HepG2 (cell line): Measurements from ENCODE around the gene CCT3. TPM values are rescaled to one million over a fixed set of nuclear protein-coding genes. Genes with fewer than 3 reads are reported as not detected.

ENCODE experiments used
- HNRNPUL1 ChIP-seq: fragments of 200-400 bp; formaldehyde crosslinking; IDR thresholded peaks from 2 replicates; pipeline ENCODE4 v1.6.1; 2017; ENCODE audit warnings: low read depth, mild to moderate bottlenecking, low read length, moderate library complexity
- ISL2 ChIP-seq: sonication (generic); formaldehyde crosslinking; IDR thresholded peaks from 2 replicates; pipeline ENCODE4 v1.5.0; 2020; ENCODE audit warnings: missing genetic modification reagents
- KLF9 ChIP-seq: IDR thresholded peaks from 2 replicates; pipeline ENCODE4 v1.6.1; 2016; ENCODE audit warnings: low read depth
- REXO4 ChIP-seq: sonication (generic); formaldehyde crosslinking; IDR thresholded peaks from 2 replicates; pipeline ENCODE4 v1.8.0; 2022; ENCODE audit warnings: missing genetic modification reagents, mild to moderate bottlenecking, borderline replicate concordance
- SIN3A ChIP-seq: IDR thresholded peaks from 2 replicates; pipeline ENCODE4 v1.6.1; 2011; ENCODE audit warnings: low read depth, mild to moderate bottlenecking, control low read depth, low read length, borderline replicate concordance
- SIN3B ChIP-seq: fragments of 150-350 bp; IDR thresholded peaks from 2 replicates; pipeline ENCODE4 v1.6.1; 2014; ENCODE audit warnings: low read length
- SNRNP70 ChIP-seq: fragments of 200-400 bp; formaldehyde crosslinking; IDR thresholded peaks from 2 replicates; pipeline ENCODE4 v1.6.1; 2017; ENCODE audit warnings: mild to moderate bottlenecking, low read depth, low read length, moderate library complexity
- TFE3 ChIP-seq: IDR thresholded peaks from 2 replicates; pipeline ENCODE4 v1.6.1; 2016
- ZBTB7A ChIP-seq: sonication (generic); formaldehyde crosslinking; IDR thresholded peaks from 2 replicates; pipeline ENCODE4 v1.8.0; 2022; ENCODE audit warnings: mild to moderate bottlenecking, missing genetic modification reagents
- ZFX ChIP-seq: sonication (generic); formaldehyde crosslinking; IDR thresholded peaks from 2 replicates; pipeline ENCODE4 v1.4.0; 2020; ENCODE audit warnings: mild to moderate bottlenecking, low read depth, missing genetic modification reagents, moderate library complexity
- ZNF446 ChIP-seq: sonication (generic); formaldehyde crosslinking; IDR thresholded peaks from 2 replicates; pipeline ENCODE4 v1.5.0; 2020; ENCODE audit warnings: mild to moderate bottlenecking, missing genetic modification reagents
- ZNF562 ChIP-seq: sonication (generic); formaldehyde crosslinking; IDR thresholded peaks from 2 replicates; pipeline ENCODE4 v1.8.0; 2022; ENCODE audit warnings: missing genetic modification reagents, borderline replicate concordance
- ZNF563 ChIP-seq: sonication (generic); formaldehyde crosslinking; IDR thresholded peaks from 2 replicates; pipeline ENCODE4 v1.8.0; 2022; ENCODE audit warnings: mild to moderate bottlenecking, moderate library complexity, missing genetic modification reagents
- ZNF580 ChIP-seq: IDR thresholded peaks from 2 replicates; pipeline ENCODE4 v1.6.1; 2016; ENCODE audit warnings: low read depth, borderline replicate concordance
- ZNF607 ChIP-seq: sonication (generic); formaldehyde crosslinking; IDR thresholded peaks from 2 replicates; pipeline ENCODE4 v1.5.1; 2020; ENCODE audit warnings: missing genetic modification reagents, mild to moderate bottlenecking, borderline replicate concordance
- ZNF616 ChIP-seq: sonication (generic); formaldehyde crosslinking; IDR thresholded peaks from 2 replicates; pipeline ENCODE4 v1.5.0; 2020; ENCODE audit warnings: low read depth, mild to moderate bottlenecking, missing genetic modification reagents
- ZNF720 ChIP-seq: sonication (generic); formaldehyde crosslinking; IDR thresholded peaks from 2 replicates; pipeline ENCODE4 v1.4.0; 2020; ENCODE audit warnings: missing genetic modification reagents
- ZNF883 ChIP-seq: sonication (generic); formaldehyde crosslinking; IDR thresholded peaks from 2 replicates; pipeline ENCODE4 v1.5.1; 2020; ENCODE audit warnings: mild to moderate bottlenecking, missing genetic modification reagents; ENCODE audit errors: not compliant biosample characterization
- polyA plus RNA-seq, 8 experiments: library from polyadenylated mRNA; depleted of rRNA in 3 of 8; stranded (reverse) in 7 of 8; unstranded in 1 of 8; fragments of >200 nt; fragmentation: Illumina TruSeq in 4 of 8; extraction: Trizol in 4 of 8; gene quantifications; 2 replicates each; pipeline versions ENCODE4 v1.2.1 to v1.2.3, GENCODE V29; 2011 to 2016; ENCODE audit warnings: low read depth in 4 of 8, missing spikeins in 1 of 8, mixed read lengths in 1 of 8; ENCODE audit not compliant: insufficient read depth in 1 of 8
- total RNA-seq, 5 experiments: library from RNA; depleted of rRNA; stranded (reverse); fragments of >200 nt; fragmentation: Illumina TruSeq; extraction: Trizol; gene quantifications; 2 replicates each; pipeline ENCODE4 v1.2.3, GENCODE V29; 2016; ENCODE audit warnings: low read depth in 1 of 5
- TF ChIP-seq, protein P1 (sequence below): sonication (generic); formaldehyde crosslinking; IDR thresholded peaks from 2 replicates; pipeline ENCODE4 v1.4.0; 2020; ENCODE audit warnings: mild to moderate bottlenecking, missing genetic modification reagents
- TF ChIP-seq, protein P2 (sequence below): sonication (generic); formaldehyde crosslinking; IDR thresholded peaks from 2 replicates; pipeline ENCODE4 v1.4.0; 2020; ENCODE audit warnings: missing genetic modification reagents, low read depth, mild to moderate bottlenecking, borderline replicate concordance
- TF ChIP-seq, protein P3 (sequence below): sonication (generic); formaldehyde crosslinking; IDR thresholded peaks from 2 replicates; pipeline ENCODE4 v1.4.0; 2020; ENCODE audit warnings: low read depth, mild to moderate bottlenecking, missing genetic modification reagents
- TF ChIP-seq, protein P4 (sequence below): sonication (generic); formaldehyde crosslinking; IDR thresholded peaks from 2 replicates; pipeline ENCODE4 v1.5.1; 2020; ENCODE audit warnings: mild to moderate bottlenecking, missing genetic modification reagents, moderate library complexity

The CCT3 gene
- total and polyA plus RNA-seq, 2 of the 13 experiments (the other 11 are each of a cell fraction or from before 2014, with no cell fraction given) = 319 to 615 TPM

DNA sequence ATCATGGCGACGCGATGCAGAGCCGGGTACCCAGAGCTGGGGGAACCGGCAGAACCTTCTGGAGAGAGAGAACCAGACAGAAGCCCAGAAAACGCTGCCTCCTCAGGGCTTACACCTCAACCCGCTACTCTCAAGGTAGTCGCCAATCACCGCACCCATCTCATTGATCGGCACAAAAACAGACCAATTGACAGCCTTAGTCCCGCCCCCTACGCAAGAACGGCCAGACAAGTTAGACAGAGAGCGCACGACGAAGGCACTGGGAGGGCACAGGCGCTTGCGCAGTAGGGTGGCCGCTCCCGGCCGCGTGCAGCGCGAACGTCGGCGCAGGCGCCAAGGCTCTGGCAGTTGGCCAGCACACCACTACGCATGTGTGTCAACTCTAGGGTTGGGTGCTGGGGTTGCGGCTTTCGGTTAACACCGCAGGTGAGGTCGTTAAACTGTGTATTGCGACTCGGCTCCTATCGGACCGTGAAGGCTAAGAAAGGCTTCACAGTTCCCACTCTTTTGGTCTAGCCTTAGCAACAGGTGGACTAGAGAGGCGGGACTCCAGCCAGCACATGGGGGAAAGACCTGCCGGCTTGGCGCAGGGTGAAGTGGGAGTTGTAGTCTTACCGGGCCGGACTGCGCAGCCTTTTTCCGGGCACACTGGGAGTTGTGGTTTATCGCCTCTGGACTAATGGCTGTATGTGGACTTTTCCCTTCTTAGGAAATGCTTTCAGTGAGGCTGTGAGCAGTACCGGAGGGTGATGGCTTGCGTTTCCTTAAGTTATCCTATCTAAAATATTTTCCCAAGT, at the start of gene CCT3, which contains the start of gene TSACC (continued):
- no peak for TF ChIP-seq ZNF446
- TF ChIP-seq ZNF883 (CRISPR knock-in tag) = peak; percentile 50
- TF ChIP-seq, protein P1, sequence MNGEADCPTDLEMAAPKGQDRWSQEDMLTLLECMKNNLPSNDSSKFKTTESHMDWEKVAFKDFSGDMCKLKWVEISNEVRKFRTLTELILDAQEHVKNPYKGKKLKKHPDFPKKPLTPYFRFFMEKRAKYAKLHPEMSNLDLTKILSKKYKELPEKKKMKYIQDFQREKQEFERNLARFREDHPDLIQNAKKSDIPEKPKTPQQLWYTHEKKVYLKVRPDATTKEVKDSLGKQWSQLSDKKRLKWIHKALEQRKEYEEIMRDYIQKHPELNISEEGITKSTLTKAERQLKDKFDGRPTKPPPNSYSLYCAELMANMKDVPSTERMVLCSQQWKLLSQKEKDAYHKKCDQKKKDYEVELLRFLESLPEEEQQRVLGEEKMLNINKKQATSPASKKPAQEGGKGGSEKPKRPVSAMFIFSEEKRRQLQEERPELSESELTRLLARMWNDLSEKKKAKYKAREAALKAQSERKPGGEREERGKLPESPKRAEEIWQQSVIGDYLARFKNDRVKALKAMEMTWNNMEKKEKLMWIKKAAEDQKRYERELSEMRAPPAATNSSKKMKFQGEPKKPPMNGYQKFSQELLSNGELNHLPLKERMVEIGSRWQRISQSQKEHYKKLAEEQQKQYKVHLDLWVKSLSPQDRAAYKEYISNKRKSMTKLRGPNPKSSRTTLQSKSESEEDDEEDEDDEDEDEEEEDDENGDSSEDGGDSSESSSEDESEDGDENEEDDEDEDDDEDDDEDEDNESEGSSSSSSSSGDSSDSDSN (CRISPR knock-in tag) = peak; percentile 41
- TF ChIP-seq ZNF607 (CRISPR knock-in tag) = peak; percentile 78; the same call in 1 of the 2 replicates
- TF ChIP-seq, protein P2, sequence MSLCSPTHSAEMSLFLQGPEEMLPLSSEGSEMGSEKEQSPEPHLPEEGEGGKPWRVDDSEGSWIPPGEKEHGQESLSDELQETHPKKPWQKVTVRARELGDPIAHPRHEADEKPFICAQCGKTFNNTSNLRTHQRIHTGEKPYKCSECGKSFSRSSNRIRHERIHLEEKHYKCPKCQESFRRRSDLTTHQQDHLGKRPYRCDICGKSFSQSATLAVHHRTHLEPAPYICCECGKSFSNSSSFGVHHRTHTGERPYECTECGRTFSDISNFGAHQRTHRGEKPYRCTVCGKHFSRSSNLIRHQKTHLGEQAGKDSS (CRISPR knock-in tag) = no peak; the same call in 1 of the 2 replicates
- TF ChIP-seq HNRNPUL1 = no peak
- peak; percentile 59; the same call in 1 of the 2 replicates for TF ChIP-seq ZNF580 (CRISPR knock-in tag)
- TF ChIP-seq REXO4 (CRISPR knock-in tag) = no peak
- TF ChIP-seq, protein P3, sequence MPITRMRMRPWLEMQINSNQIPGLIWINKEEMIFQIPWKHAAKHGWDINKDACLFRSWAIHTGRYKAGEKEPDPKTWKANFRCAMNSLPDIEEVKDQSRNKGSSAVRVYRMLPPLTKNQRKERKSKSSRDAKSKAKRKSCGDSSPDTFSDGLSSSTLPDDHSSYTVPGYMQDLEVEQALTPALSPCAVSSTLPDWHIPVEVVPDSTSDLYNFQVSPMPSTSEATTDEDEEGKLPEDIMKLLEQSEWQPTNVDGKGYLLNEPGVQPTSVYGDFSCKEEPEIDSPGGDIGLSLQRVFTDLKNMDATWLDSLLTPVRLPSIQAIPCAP = no peak
- peak; percentile 14; the same call in 1 of the 2 replicates for TF ChIP-seq TFE3 (CRISPR knock-in tag)
- TF ChIP-seq ZNF563 (CRISPR knock-in tag) = peak; percentile 77; the same call in 1 of the 2 replicates
- no peak for TF ChIP-seq ZNF616 (CRISPR knock-in tag)
- TF ChIP-seq SIN3B = no peak
- no peak for TF ChIP-seq ZNF562
- TF ChIP-seq ISL2 (CRISPR knock-in tag) = peak; percentile 22; the same call in 1 of the 2 replicates
- peak; percentile 70; the same call in 1 of the 2 replicates for TF ChIP-seq SIN3A
- TF ChIP-seq ZBTB7A (CRISPR knock-in tag) = no peak
- TF ChIP-seq, protein P4, sequence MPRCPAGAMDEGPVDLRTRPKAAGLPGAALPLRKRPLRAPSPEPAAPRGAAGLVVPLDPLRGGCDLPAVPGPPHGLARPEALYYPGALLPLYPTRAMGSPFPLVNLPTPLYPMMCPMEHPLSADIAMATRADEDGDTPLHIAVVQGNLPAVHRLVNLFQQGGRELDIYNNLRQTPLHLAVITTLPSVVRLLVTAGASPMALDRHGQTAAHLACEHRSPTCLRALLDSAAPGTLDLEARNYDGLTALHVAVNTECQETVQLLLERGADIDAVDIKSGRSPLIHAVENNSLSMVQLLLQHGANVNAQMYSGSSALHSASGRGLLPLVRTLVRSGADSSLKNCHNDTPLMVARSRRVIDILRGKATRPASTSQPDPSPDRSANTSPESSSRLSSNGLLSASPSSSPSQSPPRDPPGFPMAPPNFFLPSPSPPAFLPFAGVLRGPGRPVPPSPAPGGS (CRISPR knock-in tag) = peak; percentile 69
- peak; percentile 74 for TF ChIP-seq ZFX
- no peak for TF ChIP-seq ZNF720 (CRISPR knock-in tag)
- TF ChIP-seq KLF9 (CRISPR knock-in tag) = no peak
- no peak for TF ChIP-seq SNRNP70
